ENCODE results near the gene PITRM1.

- TF ChIP-seq MXI1 (conservative IDR thresholded peaks at IDR 0.05; ENCODE audit: poor library complexity, severe bottlenecking) (no peak), POLR2AphosphoS5 (IDR thresholded peaks at IDR 0.05) (no peak)
Measured at GRCh38 chr10:3167611-3168330, 4.8 kb downstream of the PITRM1 start.

Measured in neural cell (in vitro differentiated cells).